ENCODE results near the gene KCNMA1. TPM values are rescaled to one million over a fixed set of nuclear protein-coding genes. Genes with fewer than 3 reads are reported as not detected.

Gene KCNMA1
- total RNA-seq, 1 experiment from 2014 or later, result 0.49 TPM

- H3K79me2 ChIP-seq (ENCODE audit: insufficient read depth, low read length), result no peaks in the 10 kb centered on the region
- TF ChIP-seq JUND (IDR thresholded peaks at IDR 0.05), result no peak
- no peak for TF ChIP-seq CTCF (IDR thresholded peaks at IDR 0.05 in 2 of 3, conservative IDR thresholded peaks at IDR 0.05 in 1 of 3; ENCODE audit: borderline replicate concordance in 1 of 3, insufficient read depth in 1 of 3, low read depth in 2 of 3, low read length in 2 of 3)
- no peak for TF ChIP-seq EZH2phosphoT487 (IDR thresholded peaks at IDR 0.05; ENCODE audit: borderline replicate concordance)
- TF ChIP-seq SIN3A (IDR thresholded peaks at IDR 0.05; ENCODE audit: low read depth), result no peak
- no peak for TF ChIP-seq ATF3 (IDR thresholded peaks at IDR 0.05)
- no peak for TF ChIP-seq ZNF274 (IDR thresholded peaks at IDR 0.05; ENCODE audit: low read depth, low read length)
- TF ChIP-seq SP1 (IDR thresholded peaks at IDR 0.05; ENCODE audit: low read depth), result no peak
- no peak for TF ChIP-seq CBX3 (IDR thresholded peaks at IDR 0.05; ENCODE audit: low read depth)
- no peak for TF ChIP-seq ZFX (IDR thresholded peaks at IDR 0.05)
- TF ChIP-seq TCF7L2 (IDR thresholded peaks at IDR 0.05; ENCODE audit: borderline replicate concordance, extremely low read depth, insufficient read depth, insufficient read length), result no peak
- TF ChIP-seq YY1 (IDR thresholded peaks at IDR 0.05; ENCODE audit: extremely low read depth, insufficient replicate concordance, low read depth, low read length), result no peak
- no peak for TF ChIP-seq FOSL1 (IDR thresholded peaks at IDR 0.05; ENCODE audit: low read depth)
- no peak for TF ChIP-seq EGR1 (IDR thresholded peaks at IDR 0.05; ENCODE audit: low read depth)
- no peak for TF ChIP-seq ELF1 (IDR thresholded peaks at IDR 0.05; ENCODE audit: borderline replicate concordance, low read depth)
- no peaks in the 10 kb centered on the region for H4K20me1 ChIP-seq (ENCODE audit: insufficient read depth)
- H3K9ac ChIP-seq (ENCODE audit: low read length), result no peak overlapping the region
- no peaks in the 10 kb centered on the region for H3K36me3 ChIP-seq (ENCODE audit: control insufficient read depth in 1 of 2, insufficient read depth in 2 of 2, low read length in 2 of 2)
- no peak overlapping the region for H3K4me2 ChIP-seq (ENCODE audit: low read length)
- no peak overlapping the region for H2AFZ ChIP-seq (ENCODE audit: low read depth, low read length, poor library complexity, severe bottlenecking)
- no TSS peak for BruUV-seq (replicated peaks)
- peaks cover 52% of the 10 kb centered on the region for H3K27me3 ChIP-seq (ENCODE audit: insufficient read depth, low read length)
- no peak overlapping the region for H3K4me3 ChIP-seq (replicated peaks in 1 of 2; ENCODE audit: low read depth in 1 of 2, low read length in 2 of 2)
- no peaks in the 10 kb centered on the region for H3K9me2 ChIP-seq (ENCODE audit: insufficient read depth)
- ChIA-PET RAD21 (ENCODE audit: low non-redundant PET in 1 of 2, low total read pairs in 2 of 2, uncharacterized antibody in 2 of 2, unreplicated experiment in 2 of 2) (no interaction called here), POLR2A (no interaction called here), CTCF (no interaction called here)
- intact Hi-C loops (cut with micrococcal nuclease), result no loop called here
- ATAC-seq, result no peak
- DNase-seq (ENCODE audit: low read depth, low spot score), result no peak
- H3K27ac ChIP-seq (ENCODE audit: low read depth, low read length), result no peak overlapping the region
- H3K4me1 ChIP-seq (ENCODE audit: control insufficient read depth in 1 of 2, insufficient read depth in 2 of 2, low read length in 2 of 2), result no peaks in the 10 kb centered on the region
- H3K9me3 ChIP-seq (ENCODE audit: control insufficient read depth in 1 of 2, insufficient read depth in 1 of 2, low read depth in 1 of 2, low read length in 2 of 2), result no peaks in the 10 kb centered on the region
These were observed 564.6 kb downstream of the KCNMA1 start for GRCh38 chr10:77072836-77073662.

Data from HCT116 (cell line).